GM23248 (cell line): ENCODE measurements around the gene LIN28B. TPM values are rescaled to one million over a fixed set of nuclear protein-coding genes. Genes with fewer than 3 reads are reported as not detected.

ENCODE experiments used
- DNase-seq: peaks from one replicate; pipeline ENCODE4 v3.0.0-alpha.2; 2015
- H2AFZ ChIP-seq: fragments of 200-600 bp; sonication (generic); 2 replicates; pipeline ENCODE4 v1.6.1; 2016; ENCODE audit warnings: antibody characterized with exemption
- H3F3A ChIP-seq: fragments of 200-600 bp; sonication (generic); 2 replicates; pipeline ENCODE4 v1.6.1; 2016; ENCODE audit warnings: mild to moderate bottlenecking, antibody characterized with exemption, mixed run types; ENCODE audit not compliant: insufficient read depth
- H3K27ac ChIP-seq: fragments of 200-600 bp; sonication (generic); 2 replicates; pipeline ENCODE4 v1.5.1; 2016; ENCODE audit warnings: mild to moderate bottlenecking
- H3K27me3 ChIP-seq: fragments of 200-600 bp; sonication (generic); replicated peaks from 2 replicates; pipeline ENCODE4 v1.6.1; 2016; ENCODE audit warnings: mild to moderate bottlenecking; ENCODE audit not compliant: insufficient read depth
- H3K36me3 ChIP-seq: fragments of 200-600 bp; sonication (generic); 2 replicates; pipeline ENCODE4 v1.6.1; 2016; ENCODE audit warnings: low read depth, mild to moderate bottlenecking
- H3K4me1 ChIP-seq: fragments of 200-600 bp; sonication (generic); 2 replicates; pipeline ENCODE4 v1.6.1; 2016; ENCODE audit warnings: mild to moderate bottlenecking; ENCODE audit not compliant: insufficient read depth
- H3K4me2 ChIP-seq: fragments of 200-600 bp; sonication (generic); one replicate; pipeline ENCODE4 v1.6.1; 2016; ENCODE audit warnings: mild to moderate bottlenecking; ENCODE audit not compliant: unreplicated experiment
- H3K4me3 ChIP-seq: fragments of 200-600 bp; sonication (generic); 2 replicates; pipeline ENCODE4 v1.5.1; 2016; ENCODE audit warnings: mild to moderate bottlenecking
- H3K79me2 ChIP-seq: fragments of 200-600 bp; sonication (generic); 2 replicates; pipeline ENCODE4 v1.6.1; 2016; ENCODE audit warnings: mild to moderate bottlenecking; ENCODE audit not compliant: insufficient read depth
- H3K9ac ChIP-seq: fragments of 200-600 bp; sonication (generic); 2 replicates; pipeline ENCODE4 v1.6.1; 2016; ENCODE audit warnings: mild to moderate bottlenecking
- H3K9me2 ChIP-seq: fragments of 200-600 bp; sonication (generic); 2 replicates; pipeline ENCODE4 v1.6.1; 2016; ENCODE audit warnings: mixed run types, mild to moderate bottlenecking, moderate library complexity; ENCODE audit not compliant: insufficient read depth
- H3K9me3 ChIP-seq: fragments of 200-600 bp; sonication (generic); one replicate; pipeline ENCODE4 v1.6.1; 2017; ENCODE audit warnings: low read depth
- H4K20me1 ChIP-seq: fragments of 200-600 bp; sonication (generic); 2 replicates; pipeline ENCODE4 v1.6.0; 2016; ENCODE audit not compliant: insufficient read depth
- EZH2 ChIP-seq: fragments of 200-600 bp; sonication (generic); IDR thresholded peaks from 2 replicates; pipeline ENCODE4 v1.6.1; 2018; ENCODE audit warnings: antibody characterized with exemption, mild to moderate bottlenecking; ENCODE audit not compliant: insufficient read depth, poor library complexity, severe bottlenecking
- EZH2phosphoT487 ChIP-seq: fragments of 200-600 bp; sonication (generic); IDR thresholded peaks from 2 replicates; pipeline ENCODE4 v1.6.1; 2018; ENCODE audit warnings: antibody characterized with exemption, moderate library complexity, mild to moderate bottlenecking, low read depth; ENCODE audit not compliant: insufficient read depth
- WGBS, 2 experiments: methylation state at CpG; one replicate each; pipeline ENCODE4 v1.1.6; 2015 to 2017; ENCODE audit warnings: low lambda C conversion rate in 2 of 2, low coverage in 1 of 2; ENCODE audit errors: missing lambda C conversion rate in 2 of 2; 5-methylcytosine and 5-hydroxymethylcytosine counted together
- in situ Hi-C: fragments of 300-500 bp; cut with MboI; formaldehyde crosslinking; loops from 2 replicates; pipeline ENCODE4 v1.15.0; 2020
- polyA plus RNA-seq: library from polyadenylated mRNA; unstranded; fragments of >200 nt; fragmentation: Nextera tagmentation; extraction: Ambion mirVana; gene quantifications from 2 replicates; pipeline ENCODE4 v1.2.1, GENCODE V29; 2016
- total RNA-seq: library from RNA; depleted of rRNA; stranded (reverse); fragments of >200 nt; shearing (Covaris generic); gene quantifications from 2 replicates; pipeline ENCODE4 v1.2.3, GENCODE V29; 2014

Gene LIN28B
- total and polyA plus RNA-seq, 2 experiments from 2014 or later, result not detected

GRCh38 chr6:105106260-105106659 is 149.4 kb downstream of the LIN28B start:
- Histone ChIP-seq H3K27ac (no peak overlapping the region), H3K27me3 (no peaks in the 10 kb centered on the region), H3K4me1 (no peaks in the 10 kb centered on the region), H3K9me2 (no peaks in the 10 kb centered on the region), H3K9me3 (no peaks in the 10 kb centered on the region), H3F3A (no peaks in the 10 kb centered on the region), H4K20me1 (no peaks in the 10 kb centered on the region), H3K4me2 (no peak overlapping the region), H2AFZ (no peak overlapping the region), H3K36me3 (no peaks in the 10 kb centered on the region), H3K79me2 (no peaks in the 10 kb centered on the region), H3K4me3 (no peak overlapping the region), H3K9ac (no peak overlapping the region)
- in situ Hi-C loops, result loop anchor here (25.0 kb wide), 1 partner anchor 256 kb away; no protein-coding TSS in a partner anchor
- DNase-seq, result no peak
- no peak for TF ChIP-seq EZH2phosphoT487
- no peak for TF ChIP-seq EZH2
- WGBS, 2 experiments, result 96 to 97% methylated on average over 8 of the region's 8 CpGs

GRCh38 chr6:105107207-105107606 is 150.3 kb downstream of the LIN28B start:
- no peak for TF ChIP-seq EZH2
- no peak for DNase-seq
- H3F3A ChIP-seq, result no peaks in the 10 kb centered on the region

GRCh38 chr6:105108631-105109262 is 151.8 kb downstream of the LIN28B start:
- Histone ChIP-seq H3K36me3 (no peaks in the 10 kb centered on the region), H3K4me3 (no peak overlapping the region), H3K27me3 (no peaks in the 10 kb centered on the region), H3K79me2 (no peaks in the 10 kb centered on the region), H3K4me1 (no peaks in the 10 kb centered on the region), H3K9me2 (no peaks in the 10 kb centered on the region), H3K4me2 (no peak overlapping the region), H3K27ac (no peak overlapping the region), H3K9ac (no peak overlapping the region), H4K20me1 (no peaks in the 10 kb centered on the region), H2AFZ (no peak overlapping the region), H3F3A (no peaks in the 10 kb centered on the region), H3K9me3 (no peaks in the 10 kb centered on the region)
- in situ Hi-C loops, result loop anchor here (25.0 kb wide), 1 partner anchor 254 kb away; no protein-coding TSS in a partner anchor
- no peak for DNase-seq
- 75 to 80% methylated on average over 7 of the region's 7 CpGs for WGBS, 2 experiments
- TF ChIP-seq EZH2 (no peak), EZH2phosphoT487 (no peak)

More at GRCh38 chr6:105107207-105107606, 150.3 kb downstream of the LIN28B start:
- Histone ChIP-seq H3K4me1 (no peaks in the 10 kb centered on the region), H3K36me3 (no peaks in the 10 kb centered on the region), H3K4me3 (no peak overlapping the region), H3K9me3 (no peaks in the 10 kb centered on the region), H4K20me1 (no peaks in the 10 kb centered on the region), H3K9me2 (no peaks in the 10 kb centered on the region), H3K9ac (no peak overlapping the region), H3K4me2 (no peak overlapping the region), H3K27ac (no peak overlapping the region), H3K79me2 (no peaks in the 10 kb centered on the region), H2AFZ (no peak overlapping the region), H3K27me3 (no peaks in the 10 kb centered on the region)
- WGBS, 2 experiments, result 87 to 90% methylated on average over 1 of the region's 1 CpG
- in situ Hi-C loops, result loop anchor here (25.0 kb wide), 1 partner anchor 255 kb away; no protein-coding TSS in a partner anchor

GRCh38 chr6:105109955-105110895 is 153.3 kb downstream of the LIN28B start:
- Histone ChIP-seq H3K27ac (no peak overlapping the region), H3K9ac (no peak overlapping the region), H3K27me3 (no peaks in the 10 kb centered on the region), H3K36me3 (no peaks in the 10 kb centered on the region), H3K4me3 (no peak overlapping the region), H2AFZ (no peak overlapping the region), H3K4me1 (no peaks in the 10 kb centered on the region), H3F3A (no peaks in the 10 kb centered on the region), H3K9me3 (no peaks in the 10 kb centered on the region), H3K79me2 (no peaks in the 10 kb centered on the region), H4K20me1 (no peaks in the 10 kb centered on the region), H3K4me2 (no peak overlapping the region), H3K9me2 (no peaks in the 10 kb centered on the region)
- in situ Hi-C loops, result loop anchor here (25.0 kb wide), 1 partner anchor 252 kb away; no protein-coding TSS in a partner anchor
- TF ChIP-seq EZH2phosphoT487 (no peak), EZH2 (no peak)
- WGBS, 2 experiments, result 72 to 74% methylated on average over 8 of the region's 8 CpGs
- DNase-seq, result no peak
